Right lobe of liver (tissue), 6 donors: ENCODE data around the gene SYNE4. TPM values are rescaled to one million over a fixed set of nuclear protein-coding genes. Genes with fewer than 3 reads are reported as not detected.

Source experiments
- ATAC-seq, 4 donors: fragments of 200-7000 bp; cut with Tn5 transposase; one replicate each; pipeline ENCODE4 v1.9.1; 2020; ENCODE audit warnings: mild to moderate bottlenecking in 4 of 4, moderate library complexity in 4 of 4
- DNase-seq, 3 donors: peaks; one replicate each; pipeline ENCODE4 v3.0.0-alpha.2; 2020
- H3K27ac ChIP-seq, 3 donors: fragments of 200-600 bp; one replicate each; pipeline ENCODE4 v1.8.0; 2022
- H3K27me3 ChIP-seq, 2 donors: fragments of 200-600 bp; one replicate each; pipeline ENCODE4 v1.8.0; 2022
- H3K36me3 ChIP-seq, 4 donors: fragments of 200-600 bp; sonication (generic) in 1 of 4; one replicate each; pipeline versions ENCODE4 v1.5.1 to v1.8.0; 2017 to 2022; ENCODE audit warnings: control low read depth in 1 of 4
- H3K4me1 ChIP-seq, 4 donors: fragments of 200-600 bp; sonication (generic) in 1 of 4; one replicate each; pipeline versions ENCODE4 v1.5.1 to v1.8.0; 2017 to 2022; ENCODE audit warnings: control low read depth in 1 of 4
- H3K4me3 ChIP-seq, 3 donors: fragments of 200-600 bp; one replicate each; pipeline ENCODE4 v1.8.0; 2022
- H3K9me3 ChIP-seq, 4 donors: fragments of 200-600 bp; sonication (generic) in 1 of 4; one replicate each; pipeline versions ENCODE4 v1.5.1 to v1.8.0; 2017 to 2022; ENCODE audit warnings: control low read depth in 1 of 4
- CTCF ChIP-seq, 4 donors: fragments of 200-600 bp in 3 of 4; fragments of 450-650 bp in 1 of 4; IDR thresholded peaks; one replicate each; pipeline versions ENCODE4 v1.5.1 to v1.8.0; 2016 to 2022; ENCODE audit warnings: antibody characterized with exemption in 4 of 4, mild to moderate bottlenecking in 2 of 4
- POLR2A ChIP-seq: fragments of 450-650 bp; IDR thresholded peaks from one replicate; pipeline ENCODE4 v1.6.1; 2017; ENCODE audit warnings: antibody characterized with exemption, mild to moderate bottlenecking
- WGBS: methylation state at CpG from one replicate; pipeline ENCODE4 v1.1.6; 2018; ENCODE audit warnings: low coverage, low lambda C conversion rate; ENCODE audit not compliant: insufficient coverage; ENCODE audit errors: missing lambda C conversion rate; 5-methylcytosine and 5-hydroxymethylcytosine counted together
- intact Hi-C, 2 donors: fragments of 100-400 bp; cut with DNase I; formaldehyde crosslinking; loops; one replicate each; pipeline versions ENCODE4 v1.11.2 to v1.14.1; 2022
- long read RNA-seq: library from polyadenylated mRNA; unstranded; transcript quantifications from one replicate; pipeline ENCODE4 v2.0.0, GENCODE V29; 2019
- total RNA-seq, 6 experiments: library from RNA; depleted of rRNA in 2 of 6; stranded (reverse); fragments of >200 nt in 2 of 6; fragmentation: NEBNext Ultra II Directional in 3 of 6; extraction: Animal tissue kit (Norgen Biotek cat#: 25700) in 3 of 6; gene quantifications; one replicate each; pipeline versions ENCODE4 v1.1.0 to v1.2.4, GENCODE V29; 2016 to 2023
- donor health status: DM: no; HTN: yes; CAD: no.
- donor health status: DM: no; HTN: no; CAD: no.
- donor health status: DM: no; HTN: no; CAD: no.
- donor health status: DM: no; HTN: yes; CAD: no.
- donor health status: DM: no; HTN: yes; CAD: no.

Gene SYNE4, protein sequence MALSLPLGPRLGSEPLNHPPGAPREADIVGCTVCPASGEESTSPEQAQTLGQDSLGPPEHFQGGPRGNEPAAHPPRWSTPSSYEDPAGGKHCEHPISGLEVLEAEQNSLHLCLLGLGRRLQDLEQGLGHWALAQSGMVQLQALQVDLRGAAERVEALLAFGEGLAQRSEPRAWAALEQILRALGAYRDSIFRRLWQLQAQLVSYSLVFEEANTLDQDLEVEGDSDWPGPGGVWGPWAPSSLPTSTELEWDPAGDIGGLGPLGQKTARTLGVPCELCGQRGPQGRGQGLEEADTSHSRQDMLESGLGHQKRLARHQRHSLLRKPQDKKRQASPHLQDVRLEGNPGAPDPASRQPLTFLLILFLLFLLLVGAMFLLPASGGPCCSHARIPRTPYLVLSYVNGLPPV
- total RNA-seq, result 1 to 10 TPM; 3.9 to 7.5 (median 7.0) TPM
- long read RNA-seq, partial matches to known transcripts, result 0 of 2 reads
- long read RNA-seq, other reads (novel, unspliced or antisense), result 2 of 2 reads

DNA sequence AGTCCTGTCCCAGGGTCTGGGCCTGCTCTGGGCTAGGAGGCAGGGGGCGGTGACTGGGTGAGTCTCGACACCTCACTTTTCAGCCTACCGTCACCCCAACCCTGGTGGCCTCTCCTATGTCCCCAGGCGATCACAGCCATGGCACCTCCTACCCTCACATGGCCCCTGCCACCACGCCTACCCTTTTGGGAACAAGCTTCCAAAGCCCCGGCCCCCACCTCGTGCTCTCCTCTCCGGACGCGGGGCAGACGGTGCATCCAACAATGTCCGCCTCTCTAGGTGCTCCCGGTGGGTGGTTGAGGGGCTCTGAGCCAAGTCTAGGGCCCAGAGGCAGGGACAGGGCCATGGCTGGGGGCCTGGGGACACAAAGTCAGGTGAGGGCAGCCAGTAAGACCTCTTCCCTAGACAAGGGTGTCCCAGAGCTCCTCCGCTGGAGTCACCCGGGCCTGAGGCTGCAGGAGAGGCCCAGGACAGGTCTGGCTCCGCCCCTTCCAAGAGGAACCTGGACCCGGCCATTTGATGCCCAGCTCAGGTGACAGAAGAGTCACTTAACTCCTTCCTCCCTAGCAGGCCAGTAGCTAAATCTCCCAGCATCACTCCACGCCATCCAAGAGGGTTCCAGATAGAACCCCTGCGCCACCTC, at the start of gene SYNE4:
Gene SYNE4, minus strand, starts transcription at position 478 of the 643 bp plus-strand sequence. Its CDS starts 132 bp downstream, at position 346.
- Histone ChIP-seq H3K9me3 (no peaks in the 10 kb centered on the region), H3K27ac (peak within 1 kb of the TSS; percentile 44 to 78 (median 51)), H3K27me3 (no peaks in the 10 kb centered on the region), H3K4me3 (peak within 1 kb of the TSS; percentile 54 to 71 (median 69)), H3K4me1 (peaks cover 0 to 18% (median 2%) of the 10 kb centered on the region in 4 donors), H3K36me3 (peaks cover 0 to 3% (median 0%) of the 10 kb centered on the region in 4 donors)
- 54% methylated on average over 3 of the region's 19 CpGs for WGBS
- ATAC-seq, result peak; percentile 85 to 93 (median 90)
- DNase-seq, result peak; percentile 85 to 91 (median 90)
- intact Hi-C loops, result no loop called here
- TF ChIP-seq CTCF (IDR thresholded peaks at IDR 0.05) (no peak), POLR2A (peak; percentile 60)

DNA sequence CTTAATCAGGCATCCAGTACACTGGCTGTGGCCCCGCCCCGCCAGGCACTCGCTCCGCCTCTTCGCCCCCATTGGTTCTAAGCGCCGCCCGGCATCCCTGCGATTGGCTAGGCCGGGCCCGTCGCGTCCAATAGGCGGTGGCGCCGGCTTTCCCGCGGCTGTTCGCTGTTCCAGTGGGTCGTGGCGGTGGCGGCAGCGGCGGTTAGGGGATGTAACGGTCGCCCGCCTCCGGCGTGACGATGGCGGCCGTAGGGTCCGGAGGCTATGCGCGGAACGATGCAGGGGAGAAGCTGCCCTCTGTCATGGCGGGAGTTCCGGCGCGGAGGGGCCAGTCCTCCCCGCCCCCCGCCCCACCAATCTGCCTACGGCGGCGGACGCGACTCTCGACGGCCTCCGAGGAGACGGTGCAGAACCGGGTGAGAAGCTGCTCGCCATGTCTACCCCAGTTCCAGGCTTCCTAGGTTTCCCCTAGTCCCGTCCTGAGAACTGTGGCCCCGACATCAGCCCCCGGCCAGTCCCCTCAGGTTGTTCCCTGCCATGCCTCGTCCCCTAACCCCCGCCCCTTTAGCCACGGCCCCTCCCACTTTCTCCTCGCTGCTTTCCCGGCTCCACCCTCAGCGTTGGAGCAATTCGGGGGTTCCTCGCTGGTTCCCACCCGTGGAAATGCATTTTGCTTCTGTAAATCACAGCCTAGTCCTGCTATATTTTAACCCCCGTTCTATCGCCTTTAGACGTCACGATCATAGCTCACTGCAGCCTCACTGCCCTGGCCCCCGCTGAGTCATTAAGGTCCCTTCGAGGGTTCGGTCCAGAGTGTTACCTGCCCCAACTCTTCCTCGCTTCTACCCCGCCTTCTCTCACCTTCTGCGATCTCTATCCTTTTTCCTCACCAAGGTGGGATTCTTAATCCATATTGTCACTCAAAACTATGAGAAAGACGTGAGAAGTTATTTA, 46.4 kb upstream of the SYNE4 start, which contains the start of gene WDR62:
Gene WDR62, plus strand, starts transcription at position 165 of the 954 bp plus-strand sequence. Its CDS starts 75 bp downstream, at position 240.
- 4% methylated on average over 24 of the region's 76 CpGs for WGBS
- H3K36me3 ChIP-seq, result no peaks in the 10 kb centered on the region
- TF ChIP-seq POLR2A, result no peak
- TF ChIP-seq CTCF (IDR thresholded peaks at IDR 0.05), result no peak

GRCh38 chr19:36054119-36054732, 45.6 kb upstream of the SYNE4 start, which contains the start of gene THAP8:
THAP8 (minus strand) TSS chr19:36054285; CDS start chr19:36054217, 68 bp downstream.
- 0% methylated on average over 4 of the region's 56 CpGs for WGBS
- ATAC-seq, result peak; percentile 87 to 94 (median 91)
- Histone ChIP-seq H3K36me3 (no peaks in the 10 kb centered on the region), H3K4me3 (peak within 1 kb of the TSS; percentile 53 to 63 (median 60)), H3K27ac (peak within 1 kb of the TSS; percentile 53 to 90 (median 85)), H3K9me3 (no peaks in the 10 kb centered on the region), H3K4me1 (peaks cover 0 to 23% (median 2%) of the 10 kb centered on the region in 4 donors), H3K27me3 (no peaks in the 10 kb centered on the region)
- intact Hi-C loops, result no loop called here
- peak; percentile 99 to 100 (median 100) for DNase-seq
- TF ChIP-seq CTCF (IDR thresholded peaks at IDR 0.05), result peak; percentile 25 to 40 (median 35)
- TF ChIP-seq POLR2A, result peak; percentile 82

More for the DNA sequence above, 46.4 kb upstream of the SYNE4 start, which contains the start of gene WDR62:
- Histone ChIP-seq H3K4me1 (peaks cover 0 to 26% (median 3%) of the 10 kb centered on the region in 4 donors), H3K27ac (peak within 1 kb of the TSS; percentile 53 to 90 (median 85)), H3K27me3 (no peaks in the 10 kb centered on the region), H3K4me3 (peak within 1 kb of the TSS; percentile 53 to 63 (median 60)), H3K9me3 (no peaks in the 10 kb centered on the region)
- DNase-seq (peak; percentile 95 to 96 (median 95)), ATAC-seq (peak; percentile 79 to 89 (median 85))
- intact Hi-C loops, result no loop called here
